ENCODE measurements around the gene GEMIN7. TPM values are rescaled to one million over a fixed set of nuclear protein-coding genes. Genes with fewer than 3 reads are reported as not detected.
A peak's percentile ranks its signal among the peaks of the same experiment; 100 is the strongest.
"Not testable (repeated sequence)": the region's sequence is repeated elsewhere in the genome, so short reads cannot be mapped to it uniquely, and the experiment has no call there.

Gene GEMIN7
- total RNA-seq, 1 donor from 2014 or later, result 16.7 TPM

GRCh38 chr19:45101806-45102205 lies 22.7 kb downstream of the GEMIN7 start:
- Histone ChIP-seq H3K27ac (ENCODE audit: low read depth, low read length) (no peak overlapping the region), H3K9ac (ENCODE audit: low read depth in 1 of 3, low read length in 3 of 3) (peak overlapping the region in 1 of 3 donors; percentile 83), H3K27me3 (ENCODE audit: control insufficient read depth in 3 of 3, insufficient read depth in 3 of 3, low read length in 3 of 3) (no peaks in the 10 kb centered on the region), H3K9me3 (ENCODE audit: control insufficient read depth in 3 of 3, low read length in 3 of 3) (no peaks in the 10 kb centered on the region), H3K4me1 (ENCODE audit: control insufficient read depth in 3 of 3, insufficient read depth in 3 of 3, low read length in 3 of 3) (peaks cover 65 to 91% (median 70%) of the 10 kb centered on the region in 3 donors), H3K4me3 (ENCODE audit: low read length in 3 of 3) (no peak overlapping the region), H3K36me3 (ENCODE audit: control insufficient read depth in 3 of 3, insufficient read depth in 3 of 3, low read length in 3 of 3) (no peaks in the 10 kb centered on the region)

- H3K9ac ChIP-seq (ENCODE audit: low read depth in 1 of 3, low read length in 3 of 3), result peak overlapping the region in 1 of 3 donors; percentile 33
- H3K36me3 ChIP-seq (ENCODE audit: control insufficient read depth in 3 of 3, insufficient read depth in 3 of 3, low read length in 3 of 3), result no peaks in the 10 kb centered on the region
- H3K27ac ChIP-seq (ENCODE audit: low read depth, low read length), result no peak overlapping the region
- H3K4me3 ChIP-seq (ENCODE audit: low read length in 3 of 3), result no peak overlapping the region
- H3K27me3 ChIP-seq (ENCODE audit: control insufficient read depth in 3 of 3, insufficient read depth in 3 of 3, low read length in 3 of 3), result no peaks in the 10 kb centered on the region
- H3K9me3 ChIP-seq (ENCODE audit: control insufficient read depth in 3 of 3, low read length in 3 of 3), result no peaks in the 10 kb centered on the region
- H3K4me1 ChIP-seq (ENCODE audit: control insufficient read depth in 3 of 3, insufficient read depth in 3 of 3, low read length in 3 of 3), result peaks cover 58 to 84% (median 64%) of the 10 kb centered on the region in 3 donors
Measured at GRCh38 chr19:45102481-45102880, 23.4 kb downstream of the GEMIN7 start.

- Histone ChIP-seq H3K9ac (ENCODE audit: low read depth in 1 of 3, low read length in 3 of 3) (no peak overlapping the region), H3K27ac (ENCODE audit: low read depth, low read length) (no peak overlapping the region), H3K27me3 (ENCODE audit: control insufficient read depth in 3 of 3, insufficient read depth in 3 of 3, low read length in 3 of 3) (no peaks in the 10 kb centered on the region), H3K4me1 (ENCODE audit: control insufficient read depth in 3 of 3, insufficient read depth in 3 of 3, low read length in 3 of 3) (peaks cover 52 to 78% (median 57%) of the 10 kb centered on the region in 3 donors), H3K9me3 (ENCODE audit: control insufficient read depth in 3 of 3, low read length in 3 of 3) (no peaks in the 10 kb centered on the region), H3K36me3 (ENCODE audit: control insufficient read depth in 3 of 3, insufficient read depth in 3 of 3, low read length in 3 of 3) (no peaks in the 10 kb centered on the region), H3K4me3 (ENCODE audit: low read length in 3 of 3) (peak overlapping the region in 1 of 3 donors; percentile 22)
Measured at GRCh38 chr19:45103156-45103507, 24.1 kb downstream of the GEMIN7 start.

GRCh38 chr19:45103508-45104319 lies 24.7 kb downstream of the GEMIN7 start:
- H3K27me3 ChIP-seq (ENCODE audit: control insufficient read depth in 3 of 3, insufficient read depth in 3 of 3, low read length in 3 of 3), result no peaks in the 10 kb centered on the region
- H3K27ac ChIP-seq (ENCODE audit: low read depth, low read length), result no peak overlapping the region
- H3K4me3 ChIP-seq (ENCODE audit: low read length in 3 of 3), result peak overlapping the region in 1 of 3 donors; percentile 22
- peak overlapping the region in 1 of 3 donors; percentile 25 for H3K9ac ChIP-seq (ENCODE audit: low read depth in 1 of 3, low read length in 3 of 3)
- peaks cover 46 to 72% (median 51%) of the 10 kb centered on the region in 3 donors for H3K4me1 ChIP-seq (ENCODE audit: control insufficient read depth in 3 of 3, insufficient read depth in 3 of 3, low read length in 3 of 3)
- no peaks in the 10 kb centered on the region for H3K9me3 ChIP-seq (ENCODE audit: control insufficient read depth in 3 of 3, low read length in 3 of 3)
- H3K36me3 ChIP-seq (ENCODE audit: control insufficient read depth in 3 of 3, insufficient read depth in 3 of 3, low read length in 3 of 3), result peaks cover 0 to 1% (median 0%) of the 10 kb centered on the region in 3 donors

- H3K36me3 ChIP-seq (ENCODE audit: control insufficient read depth in 3 of 3, insufficient read depth in 3 of 3, low read length in 3 of 3), result peaks cover 0 to 2% (median 0%) of the 10 kb centered on the region in 3 donors
- no peaks in the 10 kb centered on the region for H3K27me3 ChIP-seq (ENCODE audit: control insufficient read depth in 3 of 3, insufficient read depth in 3 of 3, low read length in 3 of 3)
- peaks cover 35 to 61% (median 40%) of the 10 kb centered on the region in 3 donors for H3K4me1 ChIP-seq (ENCODE audit: control insufficient read depth in 3 of 3, insufficient read depth in 3 of 3, low read length in 3 of 3)
- no peaks in the 10 kb centered on the region for H3K9me3 ChIP-seq (ENCODE audit: control insufficient read depth in 3 of 3, low read length in 3 of 3)
- H3K4me3 ChIP-seq (ENCODE audit: low read length in 3 of 3), result no peak overlapping the region
- H3K27ac ChIP-seq (ENCODE audit: low read depth, low read length), result no peak overlapping the region
- H3K9ac ChIP-seq (ENCODE audit: low read depth in 1 of 3, low read length in 3 of 3), result peak overlapping the region in 2 of 3 donors; percentile 12 to 40
Measured at GRCh38 chr19:45104658-45105349, 25.7 kb downstream of the GEMIN7 start.

- not testable (repeated sequence) for H3K4me3 ChIP-seq (ENCODE audit: low read length in 3 of 3); H3K36me3 ChIP-seq (ENCODE audit: control insufficient read depth in 3 of 3, insufficient read depth in 3 of 3, low read length in 3 of 3); H3K9ac ChIP-seq (ENCODE audit: low read depth in 1 of 3, low read length in 3 of 3); H3K9me3 ChIP-seq (ENCODE audit: control insufficient read depth in 3 of 3, low read length in 3 of 3); H3K27me3 ChIP-seq (ENCODE audit: control insufficient read depth in 3 of 3, insufficient read depth in 3 of 3, low read length in 3 of 3); H3K27ac ChIP-seq (ENCODE audit: low read depth, low read length)
- peaks cover 25 to 52% (median 32%) of the 10 kb centered on the region in 3 donors for H3K4me1 ChIP-seq (ENCODE audit: control insufficient read depth in 3 of 3, insufficient read depth in 3 of 3, low read length in 3 of 3)
Measured at GRCh38 chr19:45106363-45106762, 27.3 kb downstream of the GEMIN7 start.

- no peaks in the 10 kb centered on the region for H3K9me3 ChIP-seq (ENCODE audit: control insufficient read depth in 3 of 3, low read length in 3 of 3)
- peaks cover 18 to 38% (median 23%) of the 10 kb centered on the region in 3 donors for H3K4me1 ChIP-seq (ENCODE audit: control insufficient read depth in 3 of 3, insufficient read depth in 3 of 3, low read length in 3 of 3)
- no peak overlapping the region for H3K27ac ChIP-seq (ENCODE audit: low read depth, low read length)
- no peaks in the 10 kb centered on the region for H3K27me3 ChIP-seq (ENCODE audit: control insufficient read depth in 3 of 3, insufficient read depth in 3 of 3, low read length in 3 of 3)
- H3K36me3 ChIP-seq (ENCODE audit: control insufficient read depth in 3 of 3, insufficient read depth in 3 of 3, low read length in 3 of 3), result peaks cover 0 to 2% (median 0%) of the 10 kb centered on the region in 3 donors
- no peak overlapping the region for H3K9ac ChIP-seq (ENCODE audit: low read depth in 1 of 3, low read length in 3 of 3)
- H3K4me3 ChIP-seq (ENCODE audit: low read length in 3 of 3), result no peak overlapping the region
Measured at GRCh38 chr19:45107621-45108150, 28.6 kb downstream of the GEMIN7 start.

- Histone ChIP-seq H3K4me3 (ENCODE audit: low read length in 3 of 3) (no peak overlapping the region), H3K36me3 (ENCODE audit: control insufficient read depth in 3 of 3, insufficient read depth in 3 of 3, low read length in 3 of 3) (peaks cover 0 to 2% (median 0%) of the 10 kb centered on the region in 3 donors), H3K27ac (ENCODE audit: low read depth, low read length) (no peak overlapping the region), H3K9ac (ENCODE audit: low read depth in 1 of 3, low read length in 3 of 3) (no peak overlapping the region), H3K4me1 (ENCODE audit: control insufficient read depth in 3 of 3, insufficient read depth in 3 of 3, low read length in 3 of 3) (peaks cover 16 to 26% (median 18%) of the 10 kb centered on the region in 3 donors), H3K27me3 (ENCODE audit: control insufficient read depth in 3 of 3, insufficient read depth in 3 of 3, low read length in 3 of 3) (no peaks in the 10 kb centered on the region), H3K9me3 (ENCODE audit: control insufficient read depth in 3 of 3, low read length in 3 of 3) (no peaks in the 10 kb centered on the region)
Measured at GRCh38 chr19:45110851-45111266, 31.8 kb downstream of the GEMIN7 start.

GRCh38 chr19:45112111-45112827 lies 33.2 kb downstream of the GEMIN7 start:
- H3K9ac ChIP-seq (ENCODE audit: low read depth in 1 of 3, low read length in 3 of 3), result no peak overlapping the region
- no peak overlapping the region for H3K4me3 ChIP-seq (ENCODE audit: low read length in 3 of 3)
- no peak overlapping the region for H3K27ac ChIP-seq (ENCODE audit: low read depth, low read length)
- H3K27me3 ChIP-seq (ENCODE audit: control insufficient read depth in 3 of 3, insufficient read depth in 3 of 3, low read length in 3 of 3), result no peaks in the 10 kb centered on the region
- H3K36me3 ChIP-seq (ENCODE audit: control insufficient read depth in 3 of 3, insufficient read depth in 3 of 3, low read length in 3 of 3), result peaks cover 0 to 2% (median 0%) of the 10 kb centered on the region in 3 donors
- peaks cover 24 to 38% (median 28%) of the 10 kb centered on the region in 3 donors for H3K4me1 ChIP-seq (ENCODE audit: control insufficient read depth in 3 of 3, insufficient read depth in 3 of 3, low read length in 3 of 3)
- no peaks in the 10 kb centered on the region for H3K9me3 ChIP-seq (ENCODE audit: control insufficient read depth in 3 of 3, low read length in 3 of 3)

Data from skeletal muscle tissue (tissue), 4 donors.